Hepatocyte (in vitro differentiated cells): ENCODE data around the gene PTPRK. TPM values are rescaled to one million over a fixed set of nuclear protein-coding genes. Genes with fewer than 3 reads are reported as not detected.
A peak's percentile ranks its signal among the peaks of the same experiment; 100 is the strongest.

Experiments
- DNase-seq: peaks from one replicate; pipeline ENCODE4 v3.0.0-alpha.2; 2016; ENCODE audit warnings: low spot score
- H2AFZ ChIP-seq: fragments of 200-600 bp; sonication (generic); 2 replicates; pipeline ENCODE4 v1.6.0; 2016; ENCODE audit warnings: antibody characterized with exemption, mild to moderate bottlenecking
- H3K27ac ChIP-seq: fragments of 200-600 bp; sonication (generic); 2 replicates; pipeline ENCODE4 v1.5.1; 2016; ENCODE audit warnings: mild to moderate bottlenecking
- H3K27me3 ChIP-seq: fragments of 200-600 bp; sonication (generic); 2 replicates; pipeline ENCODE4 v1.6.1; 2016
- H3K36me3 ChIP-seq: fragments of 200-600 bp; sonication (generic); replicated peaks from 2 replicates; pipeline ENCODE4 v1.5.1; 2016; ENCODE audit warnings: low read depth; ENCODE audit not compliant: insufficient read depth
- H3K4me1 ChIP-seq: fragments of 200-600 bp; sonication (generic); 2 replicates; pipeline ENCODE4 v1.5.1; 2016; ENCODE audit warnings: mild to moderate bottlenecking, moderate library complexity; ENCODE audit not compliant: insufficient read depth
- H3K4me2 ChIP-seq: fragments of 200-600 bp; sonication (generic); 2 replicates; pipeline ENCODE4 v1.6.0; 2016
- H3K4me3 ChIP-seq: fragments of 200-600 bp; sonication (generic); 2 replicates; pipeline ENCODE4 v1.5.1; 2016; ENCODE audit warnings: mild to moderate bottlenecking
- H3K79me2 ChIP-seq: fragments of 200-600 bp; sonication (generic); 2 replicates; pipeline ENCODE4 v1.6.0; 2017; ENCODE audit warnings: mild to moderate bottlenecking
- H3K9me2 ChIP-seq: fragments of 200-600 bp; sonication (generic); replicated peaks from 2 replicates; pipeline ENCODE4 v1.6.0; 2017; ENCODE audit warnings: mild to moderate bottlenecking; ENCODE audit not compliant: insufficient read depth
- H3K9me3 ChIP-seq: fragments of 200-600 bp; sonication (generic); 2 replicates; pipeline ENCODE4 v1.5.1; 2016; ENCODE audit warnings: low read depth, mild to moderate bottlenecking
- H4K20me1 ChIP-seq: fragments of 200-600 bp; sonication (generic); 2 replicates; pipeline ENCODE4 v1.6.0; 2016; ENCODE audit warnings: mild to moderate bottlenecking; ENCODE audit not compliant: insufficient read depth, poor library complexity, severe bottlenecking
- EZH2 ChIP-seq: fragments of 200-600 bp; sonication (generic); IDR thresholded peaks from 2 replicates; pipeline ENCODE4 v1.6.1; 2016; ENCODE audit warnings: antibody characterized with exemption, mild to moderate bottlenecking, borderline replicate concordance
- EZH2phosphoT487 ChIP-seq: fragments of 200-600 bp; sonication (generic); IDR thresholded peaks from one replicate; pipeline ENCODE4 v1.6.1; 2018; ENCODE audit warnings: antibody characterized with exemption, mild to moderate bottlenecking, low read depth, moderate library complexity; ENCODE audit not compliant: unreplicated experiment, severe bottlenecking
- WGBS: methylation state at CpG from one replicate; pipeline ENCODE4 v1.1.6; 2016; ENCODE audit warnings: low lambda C conversion rate; ENCODE audit errors: missing lambda C conversion rate; 5-methylcytosine and 5-hydroxymethylcytosine counted together
- polyA plus RNA-seq: library from polyadenylated mRNA; unstranded; fragments of >200 nt; fragmentation: Nextera tagmentation; extraction: Ambion mirVana; gene quantifications from 2 replicates; pipeline ENCODE4 v1.2.1, GENCODE V29; 2016
- total RNA-seq: library from RNA; depleted of rRNA; stranded (reverse); fragments of >200 nt; gene quantifications from 2 replicates; pipeline ENCODE4 v1.2.3, GENCODE V29; 2014
- TF ChIP-seq, protein P1 (sequence below): fragments of 200-600 bp; sonication (generic); IDR thresholded peaks from 2 replicates; pipeline ENCODE4 v1.5.1; 2016; ENCODE audit warnings: antibody characterized with exemption, mild to moderate bottlenecking; ENCODE audit not compliant: poor library complexity

Gene PTPRK
- total and polyA plus RNA-seq, 2 experiments from 2014 or later, result 42.0 to 80.2 TPM

DNA sequence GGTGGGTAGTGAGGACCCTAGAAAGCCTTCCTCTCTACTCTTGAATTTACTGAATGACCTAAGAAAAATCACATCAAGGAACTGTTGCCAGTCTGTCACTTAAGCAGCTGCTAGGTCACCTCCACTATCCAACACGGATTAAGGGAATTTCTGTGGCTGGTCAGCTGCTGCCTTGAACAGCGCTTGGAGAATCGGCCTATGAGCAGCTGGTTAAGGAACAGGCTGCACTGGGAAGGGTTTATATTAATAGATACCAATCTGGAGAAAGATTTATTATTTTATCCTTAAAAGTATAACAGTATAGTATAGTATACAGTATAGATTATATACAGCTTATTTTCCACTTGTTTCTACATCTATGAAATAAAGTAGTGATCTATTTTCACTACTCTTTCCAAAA, 6.5 kb downstream of the PTPRK start:
- no peak overlapping the region for H3K4me2 ChIP-seq
- peaks cover 98% of the 10 kb centered on the region for H3K79me2 ChIP-seq
- no peak overlapping the region for H3K4me3 ChIP-seq
- TF ChIP-seq EZH2, result no peak
- TF ChIP-seq, protein P1, sequence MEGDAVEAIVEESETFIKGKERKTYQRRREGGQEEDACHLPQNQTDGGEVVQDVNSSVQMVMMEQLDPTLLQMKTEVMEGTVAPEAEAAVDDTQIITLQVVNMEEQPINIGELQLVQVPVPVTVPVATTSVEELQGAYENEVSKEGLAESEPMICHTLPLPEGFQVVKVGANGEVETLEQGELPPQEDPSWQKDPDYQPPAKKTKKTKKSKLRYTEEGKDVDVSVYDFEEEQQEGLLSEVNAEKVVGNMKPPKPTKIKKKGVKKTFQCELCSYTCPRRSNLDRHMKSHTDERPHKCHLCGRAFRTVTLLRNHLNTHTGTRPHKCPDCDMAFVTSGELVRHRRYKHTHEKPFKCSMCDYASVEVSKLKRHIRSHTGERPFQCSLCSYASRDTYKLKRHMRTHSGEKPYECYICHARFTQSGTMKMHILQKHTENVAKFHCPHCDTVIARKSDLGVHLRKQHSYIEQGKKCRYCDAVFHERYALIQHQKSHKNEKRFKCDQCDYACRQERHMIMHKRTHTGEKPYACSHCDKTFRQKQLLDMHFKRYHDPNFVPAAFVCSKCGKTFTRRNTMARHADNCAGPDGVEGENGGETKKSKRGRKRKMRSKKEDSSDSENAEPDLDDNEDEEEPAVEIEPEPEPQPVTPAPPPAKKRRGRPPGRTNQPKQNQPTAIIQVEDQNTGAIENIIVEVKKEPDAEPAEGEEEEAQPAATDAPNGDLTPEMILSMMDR, result no peak
- no peak for TF ChIP-seq EZH2phosphoT487
- no peaks in the 10 kb centered on the region for H3K36me3 ChIP-seq
- peaks cover 21% of the 10 kb centered on the region for H4K20me1 ChIP-seq
- H3K9me2 ChIP-seq, result no peaks in the 10 kb centered on the region
- DNase-seq, result no peak
- H3K27me3 ChIP-seq, result no peaks in the 10 kb centered on the region
- no peak overlapping the region for H2AFZ ChIP-seq
- H3K9me3 ChIP-seq, result no peaks in the 10 kb centered on the region
- peaks cover 33% of the 10 kb centered on the region for H3K4me1 ChIP-seq
- no peak overlapping the region for H3K27ac ChIP-seq
- WGBS, result 87% methylated on average over 3 of the region's 3 CpGs

DNA sequence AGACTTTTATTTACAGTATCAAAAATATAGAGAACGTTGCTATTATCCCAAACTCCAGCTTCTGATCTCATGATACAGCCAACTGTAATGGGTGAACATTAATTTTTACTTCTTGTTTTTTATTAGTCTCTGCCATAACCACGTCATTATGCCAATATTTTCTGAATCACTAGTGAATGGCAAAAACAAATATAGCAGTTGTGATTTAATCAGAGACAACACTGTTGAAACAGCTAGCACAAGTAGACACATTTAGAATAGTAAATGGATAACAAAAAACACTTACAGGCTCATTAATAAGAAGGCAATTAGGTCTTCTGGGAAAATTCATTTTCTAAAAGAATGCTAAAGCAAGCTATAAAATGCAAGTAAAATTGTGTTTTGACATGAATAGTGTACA, 8.1 kb downstream of the PTPRK start:
- H3K27me3 ChIP-seq, result no peaks in the 10 kb centered on the region
- H2AFZ ChIP-seq, result no peak overlapping the region
- 87% methylated on average over 2 of the region's 2 CpGs for WGBS
- no peak overlapping the region for H3K4me3 ChIP-seq
- H3K4me1 ChIP-seq, result peaks cover 34% of the 10 kb centered on the region
- H3K27ac ChIP-seq, result no peak overlapping the region
- H3K9me2 ChIP-seq, result no peaks in the 10 kb centered on the region
- peaks cover 91% of the 10 kb centered on the region for H3K79me2 ChIP-seq
- no peaks in the 10 kb centered on the region for H3K36me3 ChIP-seq
- H4K20me1 ChIP-seq, result peaks cover 6% of the 10 kb centered on the region
- H3K4me2 ChIP-seq, result peak overlapping the region; percentile 3
- no peaks in the 10 kb centered on the region for H3K9me3 ChIP-seq
- TF ChIP-seq EZH2, result no peak
- TF ChIP-seq, protein P1, result no peak
- TF ChIP-seq EZH2phosphoT487, result no peak
- no peak for DNase-seq

DNA sequence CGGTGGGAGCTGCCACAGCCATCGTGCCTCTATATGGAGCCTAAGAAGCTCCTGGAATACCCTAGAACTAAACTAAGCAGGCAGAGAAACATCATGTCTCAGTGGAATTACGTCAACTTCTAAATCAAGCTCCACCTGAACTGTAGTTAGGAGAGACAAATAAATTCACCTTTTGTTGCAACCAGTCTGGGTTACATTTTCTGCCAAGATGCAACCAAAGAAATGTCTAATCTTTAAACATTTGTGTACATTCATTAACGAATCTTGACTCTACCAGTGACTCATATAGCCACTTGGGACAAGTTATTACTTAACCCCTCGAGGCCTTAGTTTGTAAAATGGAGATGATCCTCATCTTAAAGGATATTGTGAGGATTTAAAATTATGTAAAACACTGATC, 8.9 kb downstream of the PTPRK start:
- DNase-seq, result peak; percentile 16
- Histone ChIP-seq H3K27me3 (no peaks in the 10 kb centered on the region), H3K9me2 (no peaks in the 10 kb centered on the region), H3K4me2 (peak overlapping the region; percentile 34), H3K36me3 (no peaks in the 10 kb centered on the region), H3K4me1 (peaks cover 34% of the 10 kb centered on the region), H3K27ac (peak overlapping the region; percentile 87), H2AFZ (no peak overlapping the region), H3K9me3 (no peaks in the 10 kb centered on the region), H3K4me3 (no peak overlapping the region), H4K20me1 (no peaks in the 10 kb centered on the region), H3K79me2 (peaks cover 91% of the 10 kb centered on the region)
- no peak for TF ChIP-seq EZH2
- TF ChIP-seq, protein P1, result no peak
- no peak for TF ChIP-seq EZH2phosphoT487
- WGBS, result 55% methylated on average over 5 of the region's 5 CpGs

DNA sequence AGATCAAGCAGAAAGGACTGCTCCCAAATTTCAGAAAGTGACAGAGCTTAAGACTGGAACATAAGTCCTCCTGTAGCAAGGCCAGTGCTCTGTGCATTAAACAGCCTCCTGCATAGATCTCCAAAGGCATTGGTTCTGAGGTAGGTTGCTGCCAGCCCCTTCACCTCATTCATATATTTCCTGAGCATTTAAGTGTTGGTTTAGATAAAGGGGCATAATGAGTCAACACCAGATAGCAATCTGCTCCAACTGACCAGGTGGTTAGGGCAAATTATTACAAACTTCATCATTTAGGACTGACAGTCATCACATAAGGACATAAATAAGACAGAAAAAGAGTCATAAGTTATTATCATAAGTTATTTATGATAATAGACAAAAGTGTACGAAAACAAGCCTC, 10.7 kb downstream of the PTPRK start:
- H3K27me3 ChIP-seq, result no peaks in the 10 kb centered on the region
- no peaks in the 10 kb centered on the region for H3K36me3 ChIP-seq
- H3K4me1 ChIP-seq, result peaks cover 33% of the 10 kb centered on the region
- peak overlapping the region; percentile 70 for H3K27ac ChIP-seq
- 95% methylated on average over 1 of the region's 1 CpG for WGBS
- H3K79me2 ChIP-seq, result peaks cover 83% of the 10 kb centered on the region
- H2AFZ ChIP-seq, result no peak overlapping the region
- no peak for DNase-seq
- no peak overlapping the region for H3K4me3 ChIP-seq
- H4K20me1 ChIP-seq, result no peaks in the 10 kb centered on the region
- no peaks in the 10 kb centered on the region for H3K9me3 ChIP-seq
- H3K9me2 ChIP-seq, result no peaks in the 10 kb centered on the region
- no peak for TF ChIP-seq EZH2
- no peak overlapping the region for H3K4me2 ChIP-seq
